GM21423 (cell line): ENCODE measurements around the gene CLDN12.
"Not testable (repeated sequence)": the region's sequence is repeated elsewhere in the genome, so short reads cannot be mapped to it uniquely, and the experiment has no call there.

Experiments used
- ATAC-seq: cut with Tn5 transposase; IDR thresholded peaks from one replicate; pipeline ENCODE4 v1.9.1; 2021; ENCODE audit warnings: mild to moderate bottlenecking, moderate library complexity; ENCODE audit not compliant: unreplicated experiment

Gene CLDN12

GRCh38 chr7:90430614-90431460, 27.6 kb downstream of the CLDN12 start:
- no peak for ATAC-seq

- no peak for ATAC-seq
Measured at GRCh38 chr7:90432752-90433151, 29.5 kb downstream of the CLDN12 start.

- no peak for ATAC-seq
Measured at GRCh38 chr7:90433221-90433620, 30.0 kb downstream of the CLDN12 start.

GRCh38 chr7:90445633-90446032, 42.4 kb downstream of the CLDN12 start:
- ATAC-seq, result no peak

GRCh38 chr7:90446137-90446899, 43.1 kb downstream of the CLDN12 start:
- no peak for ATAC-seq

GRCh38 chr7:90453259-90453891, 50.1 kb downstream of the CLDN12 start:
- ATAC-seq, result no peak

- ATAC-seq, result no peak
Measured at GRCh38 chr7:90453931-90454330, 50.7 kb downstream of the CLDN12 start.

- peak; percentile 83 for ATAC-seq
Measured at GRCh38 chr7:90455163-90456030, 52.1 kb downstream of the CLDN12 start.

GRCh38 chr7:90458104-90458503, 54.8 kb downstream of the CLDN12 start:
- ATAC-seq, result no peak

- no peak for ATAC-seq
Measured at GRCh38 chr7:90459888-90460287, 56.6 kb downstream of the CLDN12 start.

- ATAC-seq, result no peak
Measured at GRCh38 chr7:90461219-90461618, 58.0 kb downstream of the CLDN12 start.

GRCh38 chr7:90463151-90463628, 59.9 kb downstream of the CLDN12 start:
- ATAC-seq, result not testable (repeated sequence)
